Neural crest cell (in vitro differentiated cells): Measurements from ENCODE around the gene CDC42BPG. TPM values are rescaled to one million over a fixed set of nuclear protein-coding genes. Genes with fewer than 3 reads are reported as not detected.
"Not testable (repeated sequence)": the region's sequence is repeated elsewhere in the genome, so short reads cannot be mapped to it uniquely, and the experiment has no call there.

Experiments used
- DNase-seq: peaks from one replicate; pipeline ENCODE4 v3.0.0; 2021; ENCODE audit warnings: low read depth, mixed read lengths, low spot score
- H3K27ac Mint-ChIP-seq: one replicate; pipeline ENCODE4 v1.8.0; 2021; ENCODE audit warnings: mild to moderate bottlenecking, mixed read lengths; ENCODE audit not compliant: unreplicated experiment
- H3K27me3 Mint-ChIP-seq: 2 replicates; pipeline ENCODE4 v1.8.0; 2021; ENCODE audit warnings: low read depth, mild to moderate bottlenecking, mixed read lengths
- H3K36me3 Mint-ChIP-seq: 2 replicates; pipeline ENCODE4 v1.8.0; 2021; ENCODE audit warnings: low read depth, mild to moderate bottlenecking, mixed read lengths
- H3K4me1 Mint-ChIP-seq: 2 replicates; pipeline ENCODE4 v1.8.0; 2021; ENCODE audit warnings: mixed read lengths
- H3K4me3 Mint-ChIP-seq: one replicate; pipeline ENCODE4 v1.8.0; 2021; ENCODE audit warnings: mild to moderate bottlenecking, mixed read lengths
- H3K9me3 Mint-ChIP-seq: 2 replicates; pipeline ENCODE4 v1.8.0; 2021; ENCODE audit warnings: mixed read lengths
- total RNA-seq: library from RNA; stranded (reverse); gene quantifications from 2 replicates; pipeline ENCODE4 v1.2.1, GENCODE V29; 2021
- TF ChIP-seq, protein P1 (sequence below): fragments of 200-600 bp; sonication (generic); conservative IDR thresholded peaks from 2 replicates; pipeline ENCODE4 v1.5.0; 2021; ENCODE audit warnings: antibody characterized with exemption, mild to moderate bottlenecking

The CDC42BPG gene
- total RNA-seq, 1 donor from 2014 or later, result 3.5 TPM

DNA sequence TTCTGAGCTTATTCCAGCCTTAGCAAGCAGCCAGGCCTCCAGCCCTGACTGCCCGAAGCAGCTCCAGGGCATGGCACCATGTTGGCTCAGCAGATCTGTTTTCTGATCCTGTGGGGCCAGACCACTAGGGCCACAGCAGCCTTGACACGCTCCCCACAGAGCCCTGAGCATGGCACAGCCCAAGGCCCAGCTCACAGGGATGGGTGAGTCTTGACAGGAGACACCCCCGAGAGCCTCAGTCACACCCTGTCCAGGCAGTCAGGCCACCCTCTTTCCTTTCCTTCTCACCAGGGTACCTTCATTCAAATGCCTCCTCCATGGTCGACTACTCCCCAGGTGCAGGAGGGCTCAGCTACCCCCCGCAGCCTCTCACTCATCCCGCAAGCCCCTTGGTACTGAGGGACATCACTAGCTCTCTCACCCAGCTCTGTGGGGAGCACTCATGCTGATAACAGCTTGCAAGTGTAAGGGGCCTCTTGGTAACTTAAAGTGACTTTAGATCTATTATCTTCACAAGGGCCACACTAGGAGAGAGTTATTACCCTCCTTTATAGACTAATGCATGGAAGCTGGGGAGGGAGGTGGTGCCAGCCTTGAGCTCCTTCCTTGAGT, 3.9 kb upstream of the CDC42BPG start:
- DNase-seq, result no peak
- no peaks in the 10 kb centered on the region for H3K9me3 Mint-ChIP-seq
- H3K27me3 Mint-ChIP-seq, result peaks cover 17% of the 10 kb centered on the region
- H3K36me3 Mint-ChIP-seq, result no peaks in the 10 kb centered on the region
- H3K27ac Mint-ChIP-seq, result no peak overlapping the region
- TF ChIP-seq, protein P1, sequence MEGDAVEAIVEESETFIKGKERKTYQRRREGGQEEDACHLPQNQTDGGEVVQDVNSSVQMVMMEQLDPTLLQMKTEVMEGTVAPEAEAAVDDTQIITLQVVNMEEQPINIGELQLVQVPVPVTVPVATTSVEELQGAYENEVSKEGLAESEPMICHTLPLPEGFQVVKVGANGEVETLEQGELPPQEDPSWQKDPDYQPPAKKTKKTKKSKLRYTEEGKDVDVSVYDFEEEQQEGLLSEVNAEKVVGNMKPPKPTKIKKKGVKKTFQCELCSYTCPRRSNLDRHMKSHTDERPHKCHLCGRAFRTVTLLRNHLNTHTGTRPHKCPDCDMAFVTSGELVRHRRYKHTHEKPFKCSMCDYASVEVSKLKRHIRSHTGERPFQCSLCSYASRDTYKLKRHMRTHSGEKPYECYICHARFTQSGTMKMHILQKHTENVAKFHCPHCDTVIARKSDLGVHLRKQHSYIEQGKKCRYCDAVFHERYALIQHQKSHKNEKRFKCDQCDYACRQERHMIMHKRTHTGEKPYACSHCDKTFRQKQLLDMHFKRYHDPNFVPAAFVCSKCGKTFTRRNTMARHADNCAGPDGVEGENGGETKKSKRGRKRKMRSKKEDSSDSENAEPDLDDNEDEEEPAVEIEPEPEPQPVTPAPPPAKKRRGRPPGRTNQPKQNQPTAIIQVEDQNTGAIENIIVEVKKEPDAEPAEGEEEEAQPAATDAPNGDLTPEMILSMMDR, result no peak
- H3K4me3 Mint-ChIP-seq, result peak overlapping the region; percentile 48
- peaks cover 15% of the 10 kb centered on the region for H3K4me1 Mint-ChIP-seq

DNA sequence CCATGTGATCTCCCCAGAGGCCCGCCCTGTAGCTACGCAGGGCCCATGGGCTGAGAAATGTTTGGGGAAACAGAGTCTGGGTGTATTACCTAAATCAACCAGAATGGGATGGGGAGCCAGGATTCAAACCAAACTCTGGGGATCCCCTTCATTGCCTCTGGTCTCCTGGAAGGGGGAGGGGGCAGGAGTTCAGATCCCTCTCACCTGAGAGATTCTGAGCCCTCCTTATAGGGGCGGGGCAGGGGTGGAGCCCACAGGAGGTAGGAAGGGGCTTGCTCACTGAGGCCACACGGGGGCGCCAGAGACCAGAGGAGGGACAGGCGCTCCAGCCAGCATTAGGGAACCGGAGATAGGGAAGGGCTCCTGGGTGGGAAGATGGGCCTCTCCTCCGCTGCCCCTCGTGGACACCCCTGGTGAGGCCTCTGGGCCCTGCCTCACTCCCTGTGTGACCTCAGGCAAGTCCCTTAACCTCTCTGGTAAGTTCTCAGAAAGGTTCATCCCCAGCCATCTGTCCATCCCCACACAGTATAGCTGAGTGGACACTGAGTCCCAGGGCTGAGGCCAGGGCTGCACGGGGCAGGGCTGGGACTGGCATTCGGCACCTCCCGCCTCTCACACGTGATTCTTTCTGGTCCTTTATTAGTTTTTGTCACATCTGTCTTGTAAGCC, 2.7 kb upstream of the CDC42BPG start:
- peaks cover 19% of the 10 kb centered on the region for H3K4me1 Mint-ChIP-seq

DNA sequence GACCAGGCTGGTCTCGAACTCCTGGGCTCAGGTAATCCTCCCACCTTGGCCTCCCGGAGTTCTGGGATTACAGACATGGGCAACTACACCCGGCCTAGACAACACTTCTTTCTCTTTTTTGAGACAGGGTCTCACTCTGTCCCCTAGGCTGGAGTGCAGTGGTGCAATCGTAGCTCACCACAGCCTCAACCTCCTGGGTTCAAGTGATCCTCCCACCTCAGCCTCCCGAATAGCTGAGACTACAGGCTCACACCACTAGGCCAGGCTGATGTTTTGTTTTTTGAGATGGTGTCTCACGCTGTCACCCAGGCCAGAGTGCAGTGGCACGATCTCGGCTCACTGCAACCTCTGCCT, 1.3 kb upstream of the CDC42BPG start:
- Mint-ChIP-seq H3K27me3 (peaks cover 20% of the 10 kb centered on the region), H3K4me3 (peak overlapping the region; percentile 74)
- not testable (repeated sequence) for H3K27ac Mint-ChIP-seq, DNase-seq, H3K9me3 Mint-ChIP-seq, H3K4me1 Mint-ChIP-seq, H3K36me3 Mint-ChIP-seq

More for the DNA sequence above, 2.7 kb upstream of the CDC42BPG start:
- peak overlapping the region; percentile 54 for H3K4me3 Mint-ChIP-seq
- no peak overlapping the region for H3K27ac Mint-ChIP-seq
- TF ChIP-seq, protein P1, result peak; percentile 99
- DNase-seq, result peak; percentile 95
- no peaks in the 10 kb centered on the region for H3K9me3 Mint-ChIP-seq
- no peaks in the 10 kb centered on the region for H3K36me3 Mint-ChIP-seq
- H3K27me3 Mint-ChIP-seq, result peaks cover 20% of the 10 kb centered on the region

DNA sequence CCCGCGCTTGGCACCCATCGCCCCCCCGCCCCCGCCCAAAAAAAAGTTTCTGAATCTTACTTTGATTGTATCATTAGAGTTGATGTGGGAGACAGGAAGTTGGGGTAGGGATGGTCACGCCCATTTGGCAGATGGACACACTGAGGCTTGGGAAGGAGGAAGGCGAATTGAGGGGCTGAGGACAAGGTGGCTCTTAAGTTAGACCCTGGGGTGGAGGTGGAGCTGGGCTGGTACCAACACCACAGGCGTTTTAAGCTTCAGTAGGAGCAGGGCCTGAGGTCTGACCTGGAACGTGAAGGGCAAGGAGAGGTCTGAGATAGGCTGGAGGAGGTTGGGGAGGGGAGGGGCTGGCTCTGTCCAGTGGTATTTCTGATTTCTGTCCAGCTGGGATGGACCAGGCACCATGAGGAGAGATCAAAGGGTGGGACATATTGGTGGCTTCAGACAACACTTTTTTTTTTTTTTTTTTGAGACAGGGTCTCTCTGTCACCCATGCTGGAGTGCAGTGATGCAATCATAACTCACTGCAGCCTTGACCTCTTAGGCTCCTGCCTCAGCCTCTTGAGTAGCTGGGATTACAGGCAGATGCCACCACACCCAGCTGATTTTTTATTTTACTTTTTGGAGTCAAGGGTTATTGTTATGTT, 799 bp upstream of the CDC42BPG start:
- no peak for DNase-seq
- H3K9me3 Mint-ChIP-seq, result no peaks in the 10 kb centered on the region
- H3K4me3 Mint-ChIP-seq, result peak overlapping the region; percentile 74
- H3K36me3 Mint-ChIP-seq, result no peaks in the 10 kb centered on the region
- H3K4me1 Mint-ChIP-seq, result peaks cover 9% of the 10 kb centered on the region
- no peak overlapping the region for H3K27ac Mint-ChIP-seq
- TF ChIP-seq, protein P1, result no peak
- H3K27me3 Mint-ChIP-seq, result peaks cover 20% of the 10 kb centered on the region

DNA sequence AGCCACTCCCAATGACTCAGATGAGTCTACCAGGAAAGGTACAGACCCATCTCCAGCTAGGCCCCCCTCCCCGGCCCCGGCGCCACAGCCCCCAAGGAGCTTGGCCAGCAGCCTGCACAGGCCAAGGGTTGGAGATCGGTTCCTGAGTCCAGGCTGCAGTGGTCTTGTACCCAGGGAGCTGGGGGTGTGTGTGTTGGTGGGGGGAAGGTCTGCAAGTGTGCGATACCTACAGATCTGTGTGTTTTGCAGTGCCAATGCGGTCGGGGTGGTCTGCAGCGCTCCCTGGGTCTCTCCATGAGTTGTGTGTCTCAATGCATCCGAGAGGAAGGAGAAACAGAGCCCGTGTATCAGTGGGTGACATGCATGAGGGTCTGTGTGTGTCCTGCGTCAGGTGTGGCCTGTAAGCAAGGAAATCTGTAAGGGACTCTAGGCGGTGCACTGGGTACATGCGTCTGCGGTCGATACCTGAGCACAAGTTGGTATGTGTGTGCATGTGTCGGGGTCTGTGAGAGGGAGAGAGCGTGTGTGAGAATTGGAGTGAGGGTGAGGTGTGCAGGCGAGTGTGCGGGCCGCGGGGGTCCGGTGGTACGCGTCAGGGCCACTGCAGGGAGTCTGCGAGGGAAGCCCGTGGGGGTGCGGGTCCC, 645 bp downstream of the CDC42BPG start:
- DNase-seq, result no peak
- no peaks in the 10 kb centered on the region for H3K36me3 Mint-ChIP-seq
- no peaks in the 10 kb centered on the region for H3K9me3 Mint-ChIP-seq
- TF ChIP-seq, protein P1, result no peak
- H3K4me1 Mint-ChIP-seq, result peaks cover 9% of the 10 kb centered on the region
- peak overlapping the region; percentile 72 for H3K4me3 Mint-ChIP-seq
- H3K27ac Mint-ChIP-seq, result no peak overlapping the region
- H3K27me3 Mint-ChIP-seq, result peaks cover 20% of the 10 kb centered on the region
